OCI-LY7 (cell line): ENCODE data around the gene ZDHHC17. TPM values are rescaled to one million over a fixed set of nuclear protein-coding genes. Genes with fewer than 3 reads are reported as not detected.

ENCODE experiments used
- BruUV-seq: library from RNA; stranded (reverse); fragments of 400-500 nt; replicated peaks from 2 replicates; lab custom pipeline; 2021; lab: Mats Ljungman, UMichigan
- CTCF ChIA-PET: fragments of 300-600 bp; sonication (Branson Sonifier 250); formaldehyde crosslinking; loops from one replicate; lab custom pipeline; 2022; ENCODE audit warnings: antibody characterized with exemption; ENCODE audit not compliant: unreplicated experiment; lab: Charles Lee
- POLR2A ChIA-PET: fragments of 300-600 bp; sonication (Branson Sonifier 250); formaldehyde crosslinking; loops from one replicate; lab custom pipeline; 2022; ENCODE audit warnings: antibody characterized with exemption; lab: Charles Lee
- DNase-seq: peaks from one replicate; pipeline ENCODE4 v3.0.0-alpha.2; 2015; ENCODE audit warnings: low spot score
- H2AFZ ChIP-seq: fragments of 200-600 bp; sonication (generic), shearing (Covaris generic); 2 replicates; pipeline ENCODE4 v1.6.1; 2014; ENCODE audit warnings: mild to moderate bottlenecking, antibody characterized with exemption, low read length, moderate library complexity
- H3K27ac ChIP-seq: fragments of 200-600 bp; sonication (generic); 2 replicates; pipeline ENCODE4 v1.5.1; 2014; ENCODE audit warnings: mixed run types, low read depth, mild to moderate bottlenecking, moderate library complexity, low read length, inconsistent platforms; ENCODE audit not compliant: poor library complexity, severe bottlenecking
- H3K36me3 ChIP-seq: fragments of 200-600 bp; sonication (generic); 2 replicates; pipeline ENCODE4 v1.6.1; 2014; ENCODE audit warnings: mild to moderate bottlenecking, antibody characterized with exemption, low read length, moderate library complexity, mixed read lengths; ENCODE audit not compliant: insufficient read depth
- H3K4me1 ChIP-seq: fragments of 200-600 bp; sonication (generic); 2 replicates; pipeline ENCODE4 v1.5.1; 2014; ENCODE audit warnings: mild to moderate bottlenecking, low read length; ENCODE audit not compliant: insufficient read depth, poor library complexity, severe bottlenecking
- H3K4me2 ChIP-seq: fragments of 200-600 bp; sonication (generic); 2 replicates; pipeline ENCODE4 v1.6.1; 2014; ENCODE audit warnings: mild to moderate bottlenecking, low read length
- H3K4me3 ChIP-seq: fragments of 200-600 bp; sonication (generic); 2 replicates; pipeline ENCODE4 v1.5.1; 2014; ENCODE audit warnings: mild to moderate bottlenecking, low read depth, low read length; ENCODE audit not compliant: poor library complexity, severe bottlenecking
- H3K79me2 ChIP-seq: fragments of 200-600 bp; sonication (generic); 2 replicates; pipeline ENCODE4 v1.6.1; 2016; ENCODE audit warnings: low read depth, mild to moderate bottlenecking, low read length, moderate library complexity, mixed read lengths; ENCODE audit not compliant: insufficient read depth
- H3K9me2 ChIP-seq: fragments of 200-600 bp; sonication (generic); 2 replicates; pipeline ENCODE4 v1.6.1; 2016; ENCODE audit warnings: mild to moderate bottlenecking, low read length, mixed read lengths; ENCODE audit not compliant: insufficient read depth
- H3K9me3 ChIP-seq: fragments of 200-600 bp; sonication (generic); 2 replicates; pipeline ENCODE4 v1.6.1; 2014; ENCODE audit warnings: mild to moderate bottlenecking, mixed run types, low read length, mixed read lengths
- H4K20me1 ChIP-seq: fragments of 200-600 bp; sonication (generic); 2 replicates; pipeline ENCODE4 v1.6.1; 2014; ENCODE audit warnings: mild to moderate bottlenecking, antibody characterized with exemption, low read length, moderate library complexity, mixed read lengths; ENCODE audit not compliant: insufficient read depth
- EZH2phosphoT487 ChIP-seq: fragments of 200-600 bp; sonication (generic); IDR thresholded peaks from 2 replicates; pipeline ENCODE4 v1.6.1; 2018; ENCODE audit warnings: low read depth, borderline replicate concordance, mild to moderate bottlenecking, mixed run types, antibody characterized with exemption, low read length, moderate library complexity, mixed read lengths
- intact Hi-C: fragments of 100-400 bp; cut with micrococcal nuclease; formaldehyde crosslinking; loops from one replicate; pipeline ENCODE4 v1.10.0; 2022; ENCODE audit not compliant: unreplicated experiment
- total RNA-seq, 2 experiments: library from RNA; depleted of rRNA in 1 of 2; stranded (reverse); fragments of >200 nt in 1 of 2; shearing (Covaris generic) in 1 of 2; gene quantifications; 2 replicates each; pipeline ENCODE4 v1.2.3, GENCODE V29; 2014 to 2022
- TF ChIP-seq, protein P1 (sequence below): fragments of 200-600 bp; sonication (generic); conservative IDR thresholded peaks from 2 replicates; pipeline ENCODE4 v1.5.1; 2014; ENCODE audit warnings: mild to moderate bottlenecking, antibody characterized with exemption, low read length, moderate library complexity, mixed read lengths

The ZDHHC17 gene
- total RNA-seq, 2 experiments from 2014 or later = 24.0 to 32.8 TPM

- no peak overlapping the region for H2AFZ ChIP-seq
- no peaks in the 10 kb centered on the region for H3K79me2 ChIP-seq
- H3K36me3 ChIP-seq = no peaks in the 10 kb centered on the region
- no peaks in the 10 kb centered on the region for H3K9me3 ChIP-seq
- peaks cover 19% of the 10 kb centered on the region for H3K4me1 ChIP-seq
- no peak overlapping the region for H3K27ac ChIP-seq
- POLR2A ChIA-PET = no interaction called here
- BruUV-seq = no TSS peak
- no peaks in the 10 kb centered on the region for H3K9me2 ChIP-seq
- H4K20me1 ChIP-seq = no peaks in the 10 kb centered on the region
- DNase-seq = no peak
- intact Hi-C loops = no loop called here
- TF ChIP-seq EZH2phosphoT487 = no peak
- TF ChIP-seq, protein P1, sequence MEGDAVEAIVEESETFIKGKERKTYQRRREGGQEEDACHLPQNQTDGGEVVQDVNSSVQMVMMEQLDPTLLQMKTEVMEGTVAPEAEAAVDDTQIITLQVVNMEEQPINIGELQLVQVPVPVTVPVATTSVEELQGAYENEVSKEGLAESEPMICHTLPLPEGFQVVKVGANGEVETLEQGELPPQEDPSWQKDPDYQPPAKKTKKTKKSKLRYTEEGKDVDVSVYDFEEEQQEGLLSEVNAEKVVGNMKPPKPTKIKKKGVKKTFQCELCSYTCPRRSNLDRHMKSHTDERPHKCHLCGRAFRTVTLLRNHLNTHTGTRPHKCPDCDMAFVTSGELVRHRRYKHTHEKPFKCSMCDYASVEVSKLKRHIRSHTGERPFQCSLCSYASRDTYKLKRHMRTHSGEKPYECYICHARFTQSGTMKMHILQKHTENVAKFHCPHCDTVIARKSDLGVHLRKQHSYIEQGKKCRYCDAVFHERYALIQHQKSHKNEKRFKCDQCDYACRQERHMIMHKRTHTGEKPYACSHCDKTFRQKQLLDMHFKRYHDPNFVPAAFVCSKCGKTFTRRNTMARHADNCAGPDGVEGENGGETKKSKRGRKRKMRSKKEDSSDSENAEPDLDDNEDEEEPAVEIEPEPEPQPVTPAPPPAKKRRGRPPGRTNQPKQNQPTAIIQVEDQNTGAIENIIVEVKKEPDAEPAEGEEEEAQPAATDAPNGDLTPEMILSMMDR = no peak
- H3K4me2 ChIP-seq = no peak overlapping the region
- H3K4me3 ChIP-seq = no peak overlapping the region
- CTCF ChIA-PET = no interaction called here
Measured at GRCh38 chr12:76876696-76877229, 112.8 kb downstream of the ZDHHC17 start.

DNA sequence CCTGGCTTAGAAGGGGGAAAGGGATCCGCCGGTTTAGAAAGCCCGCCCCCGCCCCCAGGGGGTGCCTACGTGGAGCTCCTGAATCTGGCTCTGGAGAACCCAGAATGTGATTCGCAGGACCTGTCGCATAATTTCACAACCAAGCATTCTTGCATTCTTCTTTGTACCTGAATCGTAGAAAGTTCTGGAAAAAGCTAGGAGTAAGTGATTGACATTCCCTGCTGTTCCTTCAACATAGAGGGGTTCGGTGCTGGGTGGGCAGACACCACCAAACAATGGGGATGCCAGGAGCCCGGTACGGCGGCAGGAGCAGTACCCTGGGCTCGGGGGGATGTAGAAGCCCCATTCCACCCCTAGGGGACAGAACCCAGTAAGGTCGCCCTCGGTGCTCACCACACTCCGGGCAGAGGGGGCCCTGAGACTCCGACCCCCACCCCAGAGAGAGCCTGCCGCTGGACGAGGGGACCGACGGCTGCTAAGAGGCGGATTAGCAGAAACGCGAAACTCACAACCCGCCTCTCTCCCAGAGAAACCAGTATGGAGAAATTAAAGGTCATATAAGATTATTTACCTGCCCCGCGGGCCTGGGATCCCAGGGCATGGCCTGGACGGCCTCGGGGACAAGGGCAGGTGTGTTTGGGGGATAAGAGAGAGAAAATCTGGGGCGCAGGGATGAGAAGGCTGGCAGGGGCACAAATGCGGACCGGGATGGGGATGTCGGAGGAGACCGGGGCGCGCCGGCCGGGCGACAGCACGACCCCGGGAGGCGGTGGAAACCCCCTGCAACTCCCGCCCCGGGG is 114.4 kb downstream of the ZDHHC17 start:
- H3K4me3 ChIP-seq = peak overlapping the region; percentile 71
- peaks cover 10% of the 10 kb centered on the region for H3K4me1 ChIP-seq
- ChIA-PET CTCF (interaction anchor here (0.9 kb wide), 1 partner anchor 12 kb away, joined by 4 read pairs; no protein-coding TSS in a partner anchor), POLR2A (interaction anchor here (0.6 kb wide), 1 partner anchor 51 kb away, joined by 5 read pairs; no protein-coding TSS in a partner anchor)
- no peaks in the 10 kb centered on the region for H3K79me2 ChIP-seq
- H3K36me3 ChIP-seq = no peaks in the 10 kb centered on the region
- intact Hi-C loops = no loop called here
- H3K9me3 ChIP-seq = no peaks in the 10 kb centered on the region
- TF ChIP-seq, protein P1 = peak; percentile 62
- TF ChIP-seq EZH2phosphoT487 = no peak
- no peaks in the 10 kb centered on the region for H4K20me1 ChIP-seq
- H3K9me2 ChIP-seq = no peaks in the 10 kb centered on the region
- peak; percentile 59 for DNase-seq
- H2AFZ ChIP-seq = peak overlapping the region; percentile 90
- H3K27ac ChIP-seq = no peak overlapping the region
- no TSS peak for BruUV-seq
- H3K4me2 ChIP-seq = peak overlapping the region; percentile 95
